ENCODE data around the gene ZNF513. TPM values are rescaled to one million over a fixed set of nuclear protein-coding genes. Genes with fewer than 3 reads are reported as not detected.

ZNF513 gene, protein sequence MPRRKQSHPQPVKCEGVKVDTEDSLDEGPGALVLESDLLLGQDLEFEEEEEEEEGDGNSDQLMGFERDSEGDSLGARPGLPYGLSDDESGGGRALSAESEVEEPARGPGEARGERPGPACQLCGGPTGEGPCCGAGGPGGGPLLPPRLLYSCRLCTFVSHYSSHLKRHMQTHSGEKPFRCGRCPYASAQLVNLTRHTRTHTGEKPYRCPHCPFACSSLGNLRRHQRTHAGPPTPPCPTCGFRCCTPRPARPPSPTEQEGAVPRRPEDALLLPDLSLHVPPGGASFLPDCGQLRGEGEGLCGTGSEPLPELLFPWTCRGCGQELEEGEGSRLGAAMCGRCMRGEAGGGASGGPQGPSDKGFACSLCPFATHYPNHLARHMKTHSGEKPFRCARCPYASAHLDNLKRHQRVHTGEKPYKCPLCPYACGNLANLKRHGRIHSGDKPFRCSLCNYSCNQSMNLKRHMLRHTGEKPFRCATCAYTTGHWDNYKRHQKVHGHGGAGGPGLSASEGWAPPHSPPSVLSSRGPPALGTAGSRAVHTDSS
- total RNA-seq (10 to 100 TPM in 7 of 9 donors, 1 to 10 TPM in 2; 3.1 to 29.2 (median 15.6) TPM), polyA plus RNA-seq (10 to 100 TPM in 2 of 3 donors, 1 to 10 TPM in 1; 6.1 to 83.7 (median 72.5) TPM)
- long read RNA-seq, donor 1, partial matches to known transcripts: 0 of 1 reads
- long read RNA-seq, donor 1, other reads (novel, unspliced or antisense): 0 of 1 reads
- long read RNA-seq, donor 2, partial matches to known transcripts: 0 of 2 reads
- long read RNA-seq, donor 2, other reads (novel, unspliced or antisense): 0 of 2 reads
- long read RNA-seq, donor 3, partial matches to known transcripts: 0 of 2 reads
- long read RNA-seq, donor 3, other reads (novel, unspliced or antisense): 0 of 2 reads
- long read RNA-seq, donor 4, partial matches to known transcripts: 2 of 4 reads
- long read RNA-seq, donor 4, other reads (novel, unspliced or antisense): 2 of 4 reads
- long read RNA-seq, donor 5, transcript ZNF513-201 (4 exons, 2,139 nt): major isoform, 31 of 66 reads
- long read RNA-seq, donor 5, partial matches to known transcripts: 0 of 66 reads
- long read RNA-seq, donor 5, other reads (novel, unspliced or antisense): 33 of 66 reads
- long read RNA-seq, donor 6, partial matches to known transcripts: 1 of 3 reads
- long read RNA-seq, donor 6, other reads (novel, unspliced or antisense): 2 of 3 reads
- long read RNA-seq, donor 7, partial matches to known transcripts: 0 of 2 reads
- long read RNA-seq, donor 7, other reads (novel, unspliced or antisense): 0 of 2 reads
- long read RNA-seq, donor 8, partial matches to known transcripts: 127 of 188 reads
- long read RNA-seq, donor 8, other reads (novel, unspliced or antisense): 57 of 188 reads
- long read RNA-seq, donor 9, partial matches to known transcripts: 0 of 2 reads
- long read RNA-seq, donor 9, other reads (novel, unspliced or antisense): 0 of 2 reads
- long read RNA-seq, donor 10, partial matches to known transcripts: 0 of 1 reads
- long read RNA-seq, donor 10, other reads (novel, unspliced or antisense): 0 of 1 reads

DNA sequence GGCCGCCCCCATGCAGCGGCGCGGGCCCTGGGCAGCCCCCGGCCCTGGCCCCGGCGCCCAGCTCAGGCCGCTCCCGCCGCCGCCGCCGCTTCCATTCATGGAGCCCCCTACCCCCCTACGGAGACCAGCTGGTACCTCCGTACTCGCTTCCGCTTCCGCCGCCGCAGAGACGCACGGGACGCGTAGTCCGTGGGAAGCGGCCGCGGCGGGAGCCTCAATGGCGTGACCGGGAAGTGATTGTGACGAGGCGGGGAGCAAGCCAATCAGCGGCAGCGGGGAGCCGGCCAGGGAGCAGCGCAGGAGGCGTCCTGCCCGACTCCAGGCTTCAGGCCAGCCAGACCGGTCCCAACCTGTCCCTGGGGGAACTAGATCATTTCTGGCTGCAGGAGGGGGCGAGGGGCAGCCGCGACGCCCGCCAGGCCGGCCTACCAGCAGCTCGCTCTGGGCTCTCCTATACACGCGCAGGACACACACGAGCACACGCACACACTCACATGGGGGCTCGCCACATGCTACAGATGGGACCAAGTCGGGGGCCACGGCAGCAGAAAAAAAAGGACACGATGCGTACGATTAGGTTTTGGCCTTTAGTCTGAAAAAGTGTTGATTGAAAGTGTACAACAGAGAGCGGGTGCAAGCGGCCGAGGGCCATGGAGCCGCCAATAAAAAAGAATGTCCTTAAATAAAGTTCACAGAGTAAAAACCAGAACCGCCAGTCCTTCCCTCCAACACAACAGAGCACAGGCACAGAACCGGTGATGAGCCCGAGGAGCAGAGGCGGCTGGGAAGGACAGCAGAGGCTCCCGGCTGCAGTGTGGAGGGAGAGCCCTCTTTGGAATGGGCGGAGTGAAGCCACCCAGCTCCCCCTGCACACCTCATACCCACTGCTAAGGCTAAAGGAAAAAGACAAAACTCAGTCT, at the start of gene ZNF513:
Gene ZNF513, minus strand, starts transcription at position 109 of the 920 bp plus-strand sequence. CDS start 208 bp downstream, outside the sequence.
- intact Hi-C loops (cut with DNase I): no loop called here
- H3K4me1 ChIP-seq (replicated peaks in 1 of 2): peaks cover 4 to 23% of the 10 kb centered on the region in 2 donors
- H3K27ac ChIP-seq: peak within 1 kb of the TSS; percentile 58 to 94 (median 85)
- peak; percentile 96 to 98 (median 98) for DNase-seq
- WGBS, 4 donors: 11 to 46% (median 21%) methylated on average over 21 to 67 of the region's 67 CpGs
- H3K9me3 ChIP-seq (replicated peaks in 1 of 3): no peaks in the 10 kb centered on the region
- no peaks in the 10 kb centered on the region for H3K27me3 ChIP-seq
- TF ChIP-seq CTCF (IDR thresholded peaks at IDR 0.05) (no peak), POLR2A (IDR thresholded peaks at IDR 0.05) (peak; percentile 30 to 81)
- H3K4me3 ChIP-seq: peak within 1 kb of the TSS; percentile 5 to 81 (median 42)
- peaks cover 0 to 67% of the 10 kb centered on the region in 2 donors for H3K36me3 ChIP-seq (replicated peaks in 1 of 2)

DNA sequence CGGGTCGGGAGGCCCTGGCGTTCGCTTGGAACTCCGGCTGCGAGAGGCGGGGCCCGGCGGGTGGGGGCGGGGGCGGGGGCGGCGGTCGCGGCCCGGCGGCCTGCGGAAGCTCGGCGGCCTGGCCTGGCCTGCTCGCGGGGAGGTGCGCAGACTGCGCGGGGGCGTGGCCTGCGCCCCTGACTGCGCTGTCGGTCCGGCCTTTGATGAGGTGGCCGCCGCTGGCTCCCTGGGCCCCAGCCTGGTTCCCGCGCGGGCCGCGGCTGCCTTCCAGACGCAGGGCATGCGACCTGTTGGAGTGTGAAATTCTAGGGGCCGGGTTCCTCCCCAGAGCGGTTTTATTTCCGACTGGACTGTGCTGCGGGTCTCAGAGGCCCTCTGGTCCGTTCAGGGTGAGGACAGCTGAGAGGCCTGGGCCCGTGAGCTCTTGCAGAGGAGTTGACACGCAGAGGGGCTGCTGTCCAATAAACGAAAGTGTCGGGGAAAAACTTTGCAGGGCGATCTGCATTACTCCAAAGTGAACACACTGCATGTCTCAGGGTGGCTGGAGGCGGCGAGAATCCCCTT, 48.5 kb upstream of the ZNF513 start:
- 0 to 2% (median 1%) methylated on average over 6 to 51 of the region's 51 CpGs for WGBS, 4 donors
- intact Hi-C loops (cut with DNase I): no loop called here

More for the DNA sequence above, 48.5 kb upstream of the ZNF513 start:
- Histone ChIP-seq H3K4me1 (replicated peaks in 1 of 2) (peaks cover 13 to 33% of the 10 kb centered on the region in 2 donors), H3K4me3 (peak overlapping the region; percentile 48 to 96 (median 84)), H3K27ac (peak overlapping the region; percentile 90 to 100 (median 97)), H3K9me3 (replicated peaks in 1 of 3) (no peaks in the 10 kb centered on the region), H3K27me3 (no peaks in the 10 kb centered on the region), H3K36me3 (replicated peaks in 1 of 2) (peaks cover 0 to 11% of the 10 kb centered on the region in 2 donors)
- TF ChIP-seq POLR2A (IDR thresholded peaks at IDR 0.05) (peak in 1 of 2 donors; percentile 26), CTCF (IDR thresholded peaks at IDR 0.05) (peak in 1 of 6 experiments; percentile 15)
- DNase-seq: peak; percentile 84 to 93 (median 88)
